Liver (tissue), 3 donors: Measurements from ENCODE around the gene FAM13C.

ENCODE experiments used
- GABPA ChIP-seq, 2 donors: IDR thresholded peaks in 1 of 2; conservative IDR thresholded peaks in 1 of 2; 2 replicates each; pipeline ENCODE4 v1.6.1; 2016; ENCODE audit warnings: antibody characterized with exemption in 2 of 2, mild to moderate bottlenecking in 1 of 2, moderate library complexity in 1 of 2
- MAX ChIP-seq: IDR thresholded peaks from 2 replicates; pipeline ENCODE4 v1.6.1; 2016; ENCODE audit warnings: antibody characterized with exemption
- NR2F2 ChIP-seq: IDR thresholded peaks from 2 replicates; pipeline ENCODE4 v1.6.1; 2016; ENCODE audit warnings: antibody characterized with exemption
- RAD21 ChIP-seq, 2 donors: IDR thresholded peaks; 2 replicates each; pipeline ENCODE4 v1.6.1; 2016; ENCODE audit warnings: antibody characterized with exemption in 2 of 2, mild to moderate bottlenecking in 2 of 2
- RXRA ChIP-seq, 2 donors: IDR thresholded peaks; 2 replicates each; pipeline ENCODE4 v1.6.1; 2017 to 2018; ENCODE audit warnings: antibody characterized with exemption in 2 of 2, mild to moderate bottlenecking in 1 of 2
- TAF1 ChIP-seq: conservative IDR thresholded peaks from 2 replicates; pipeline ENCODE4 v1.6.1; 2016; ENCODE audit warnings: antibody characterized with exemption, mild to moderate bottlenecking
- YY1 ChIP-seq: IDR thresholded peaks from 2 replicates; pipeline ENCODE4 v1.6.1; 2016; ENCODE audit warnings: antibody characterized with exemption, mild to moderate bottlenecking
- TF ChIP-seq, protein P1 (sequence below): IDR thresholded peaks from 2 replicates; pipeline ENCODE4 v1.6.1; 2016; ENCODE audit warnings: antibody characterized with exemption, mild to moderate bottlenecking
- TF ChIP-seq, protein P2 (sequence below): fragments of 150-350 bp; IDR thresholded peaks from 2 replicates; pipeline ENCODE4 v1.5.1; 2017; ENCODE audit warnings: improper control_type of control experiment, low read depth, low read length; ENCODE audit not compliant: missing input control
- TF ChIP-seq, protein P3 (sequence below): IDR thresholded peaks from 2 replicates; pipeline ENCODE4 v1.6.1; 2016; ENCODE audit warnings: antibody characterized with exemption
- TF ChIP-seq, protein P4 (sequence below): IDR thresholded peaks from 2 replicates; pipeline ENCODE4 v1.6.1; 2016; ENCODE audit warnings: antibody characterized with exemption
- donor health status: healthy.
- donor health status: healthy.

- TF ChIP-seq, protein P1, sequence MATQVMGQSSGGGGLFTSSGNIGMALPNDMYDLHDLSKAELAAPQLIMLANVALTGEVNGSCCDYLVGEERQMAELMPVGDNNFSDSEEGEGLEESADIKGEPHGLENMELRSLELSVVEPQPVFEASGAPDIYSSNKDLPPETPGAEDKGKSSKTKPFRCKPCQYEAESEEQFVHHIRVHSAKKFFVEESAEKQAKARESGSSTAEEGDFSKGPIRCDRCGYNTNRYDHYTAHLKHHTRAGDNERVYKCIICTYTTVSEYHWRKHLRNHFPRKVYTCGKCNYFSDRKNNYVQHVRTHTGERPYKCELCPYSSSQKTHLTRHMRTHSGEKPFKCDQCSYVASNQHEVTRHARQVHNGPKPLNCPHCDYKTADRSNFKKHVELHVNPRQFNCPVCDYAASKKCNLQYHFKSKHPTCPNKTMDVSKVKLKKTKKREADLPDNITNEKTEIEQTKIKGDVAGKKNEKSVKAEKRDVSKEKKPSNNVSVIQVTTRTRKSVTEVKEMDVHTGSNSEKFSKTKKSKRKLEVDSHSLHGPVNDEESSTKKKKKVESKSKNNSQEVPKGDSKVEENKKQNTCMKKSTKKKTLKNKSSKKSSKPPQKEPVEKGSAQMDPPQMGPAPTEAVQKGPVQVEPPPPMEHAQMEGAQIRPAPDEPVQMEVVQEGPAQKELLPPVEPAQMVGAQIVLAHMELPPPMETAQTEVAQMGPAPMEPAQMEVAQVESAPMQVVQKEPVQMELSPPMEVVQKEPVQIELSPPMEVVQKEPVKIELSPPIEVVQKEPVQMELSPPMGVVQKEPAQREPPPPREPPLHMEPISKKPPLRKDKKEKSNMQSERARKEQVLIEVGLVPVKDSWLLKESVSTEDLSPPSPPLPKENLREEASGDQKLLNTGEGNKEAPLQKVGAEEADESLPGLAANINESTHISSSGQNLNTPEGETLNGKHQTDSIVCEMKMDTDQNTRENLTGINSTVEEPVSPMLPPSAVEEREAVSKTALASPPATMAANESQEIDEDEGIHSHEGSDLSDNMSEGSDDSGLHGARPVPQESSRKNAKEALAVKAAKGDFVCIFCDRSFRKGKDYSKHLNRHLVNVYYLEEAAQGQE: no peak
- TF ChIP-seq, protein P2, sequence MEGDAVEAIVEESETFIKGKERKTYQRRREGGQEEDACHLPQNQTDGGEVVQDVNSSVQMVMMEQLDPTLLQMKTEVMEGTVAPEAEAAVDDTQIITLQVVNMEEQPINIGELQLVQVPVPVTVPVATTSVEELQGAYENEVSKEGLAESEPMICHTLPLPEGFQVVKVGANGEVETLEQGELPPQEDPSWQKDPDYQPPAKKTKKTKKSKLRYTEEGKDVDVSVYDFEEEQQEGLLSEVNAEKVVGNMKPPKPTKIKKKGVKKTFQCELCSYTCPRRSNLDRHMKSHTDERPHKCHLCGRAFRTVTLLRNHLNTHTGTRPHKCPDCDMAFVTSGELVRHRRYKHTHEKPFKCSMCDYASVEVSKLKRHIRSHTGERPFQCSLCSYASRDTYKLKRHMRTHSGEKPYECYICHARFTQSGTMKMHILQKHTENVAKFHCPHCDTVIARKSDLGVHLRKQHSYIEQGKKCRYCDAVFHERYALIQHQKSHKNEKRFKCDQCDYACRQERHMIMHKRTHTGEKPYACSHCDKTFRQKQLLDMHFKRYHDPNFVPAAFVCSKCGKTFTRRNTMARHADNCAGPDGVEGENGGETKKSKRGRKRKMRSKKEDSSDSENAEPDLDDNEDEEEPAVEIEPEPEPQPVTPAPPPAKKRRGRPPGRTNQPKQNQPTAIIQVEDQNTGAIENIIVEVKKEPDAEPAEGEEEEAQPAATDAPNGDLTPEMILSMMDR: no peak
- TF ChIP-seq MAX: no peak
- TF ChIP-seq, protein P3, sequence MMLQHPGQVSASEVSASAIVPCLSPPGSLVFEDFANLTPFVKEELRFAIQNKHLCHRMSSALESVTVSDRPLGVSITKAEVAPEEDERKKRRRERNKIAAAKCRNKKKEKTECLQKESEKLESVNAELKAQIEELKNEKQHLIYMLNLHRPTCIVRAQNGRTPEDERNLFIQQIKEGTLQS: no peak
- no peak for TF ChIP-seq NR2F2
- no peak for TF ChIP-seq YY1
- TF ChIP-seq TAF1: no peak
- TF ChIP-seq RAD21 (IDR thresholded peaks at IDR 0.05): no peak
- no peak for TF ChIP-seq RXRA (IDR thresholded peaks at IDR 0.05)
- TF ChIP-seq, protein P4, sequence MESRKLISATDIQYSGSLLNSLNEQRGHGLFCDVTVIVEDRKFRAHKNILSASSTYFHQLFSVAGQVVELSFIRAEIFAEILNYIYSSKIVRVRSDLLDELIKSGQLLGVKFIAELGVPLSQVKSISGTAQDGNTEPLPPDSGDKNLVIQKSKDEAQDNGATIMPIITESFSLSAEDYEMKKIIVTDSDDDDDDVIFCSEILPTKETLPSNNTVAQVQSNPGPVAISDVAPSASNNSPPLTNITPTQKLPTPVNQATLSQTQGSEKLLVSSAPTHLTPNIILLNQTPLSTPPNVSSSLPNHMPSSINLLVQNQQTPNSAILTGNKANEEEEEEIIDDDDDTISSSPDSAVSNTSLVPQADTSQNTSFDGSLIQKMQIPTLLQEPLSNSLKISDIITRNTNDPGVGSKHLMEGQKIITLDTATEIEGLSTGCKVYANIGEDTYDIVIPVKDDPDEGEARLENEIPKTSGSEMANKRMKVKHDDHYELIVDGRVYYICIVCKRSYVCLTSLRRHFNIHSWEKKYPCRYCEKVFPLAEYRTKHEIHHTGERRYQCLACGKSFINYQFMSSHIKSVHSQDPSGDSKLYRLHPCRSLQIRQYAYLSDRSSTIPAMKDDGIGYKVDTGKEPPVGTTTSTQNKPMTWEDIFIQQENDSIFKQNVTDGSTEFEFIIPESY: no peak
- TF ChIP-seq GABPA (IDR thresholded peaks at IDR 0.05 in 1 of 2, conservative IDR thresholded peaks at IDR 0.05 in 1 of 2): no peak
Observed at GRCh38 chr10:59285848-59286247, 76.5 kb downstream of the FAM13C start.
